SU-DHL-6 (cell line): Measurements from ENCODE around the gene KIAA2012.

Experiments used
- EZH2phosphoT487 ChIP-seq: fragments of 200-600 bp; sonication (generic), shearing (Covaris generic); conservative IDR thresholded peaks from 2 replicates; pipeline ENCODE4 v1.6.1; 2018; ENCODE audit warnings: mild to moderate bottlenecking, antibody characterized with exemption, low read length, moderate library complexity, mixed read lengths
- TF ChIP-seq, protein P1 (sequence below): fragments of 200-600 bp; sonication (generic); IDR thresholded peaks from one replicate; pipeline ENCODE4 v1.5.1; 2017; ENCODE audit warnings: antibody characterized with exemption, mild to moderate bottlenecking, low read length, moderate library complexity; ENCODE audit not compliant: insufficient read depth, poor library complexity, severe bottlenecking

DNA sequence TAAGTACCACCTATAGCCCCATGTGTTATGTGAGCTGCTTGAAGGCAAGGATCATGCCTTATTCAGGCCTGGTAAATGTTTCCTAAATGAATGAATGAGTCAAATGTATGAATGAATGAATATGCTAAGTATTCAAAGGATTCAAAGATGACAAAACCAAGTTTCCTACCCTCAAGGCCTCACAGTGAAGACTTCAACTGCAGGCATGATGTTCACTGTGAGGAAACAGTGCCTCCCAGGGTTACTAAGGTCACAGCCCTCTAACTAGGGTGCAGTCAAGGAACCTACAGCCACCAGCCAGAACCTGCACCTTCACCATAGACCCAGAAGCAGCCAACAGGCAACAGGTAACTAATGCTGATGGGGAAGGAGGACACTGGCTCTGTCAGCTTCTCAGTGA is 96.1 kb downstream of the KIAA2012 start:
- TF ChIP-seq, protein P1, sequence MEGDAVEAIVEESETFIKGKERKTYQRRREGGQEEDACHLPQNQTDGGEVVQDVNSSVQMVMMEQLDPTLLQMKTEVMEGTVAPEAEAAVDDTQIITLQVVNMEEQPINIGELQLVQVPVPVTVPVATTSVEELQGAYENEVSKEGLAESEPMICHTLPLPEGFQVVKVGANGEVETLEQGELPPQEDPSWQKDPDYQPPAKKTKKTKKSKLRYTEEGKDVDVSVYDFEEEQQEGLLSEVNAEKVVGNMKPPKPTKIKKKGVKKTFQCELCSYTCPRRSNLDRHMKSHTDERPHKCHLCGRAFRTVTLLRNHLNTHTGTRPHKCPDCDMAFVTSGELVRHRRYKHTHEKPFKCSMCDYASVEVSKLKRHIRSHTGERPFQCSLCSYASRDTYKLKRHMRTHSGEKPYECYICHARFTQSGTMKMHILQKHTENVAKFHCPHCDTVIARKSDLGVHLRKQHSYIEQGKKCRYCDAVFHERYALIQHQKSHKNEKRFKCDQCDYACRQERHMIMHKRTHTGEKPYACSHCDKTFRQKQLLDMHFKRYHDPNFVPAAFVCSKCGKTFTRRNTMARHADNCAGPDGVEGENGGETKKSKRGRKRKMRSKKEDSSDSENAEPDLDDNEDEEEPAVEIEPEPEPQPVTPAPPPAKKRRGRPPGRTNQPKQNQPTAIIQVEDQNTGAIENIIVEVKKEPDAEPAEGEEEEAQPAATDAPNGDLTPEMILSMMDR = no peak
- no peak for TF ChIP-seq EZH2phosphoT487
